Activated CD8-positive, alpha-beta memory T cell treated with anti-CD3 and anti-CD28 coated beads, Interleukin-2, amount 50 U/mL, for 1 hour (primary cell): ENCODE data around the gene ENTPD6.
"Not testable (repeated sequence)": the region's sequence is repeated elsewhere in the genome, so short reads cannot be mapped to it uniquely, and the experiment has no call there.

Source experiments
- DNase-seq: peaks from one replicate; pipeline ENCODE4 v3.0.0-alpha.2; 2020; ENCODE audit errors: extremely low read depth

Gene ENTPD6

DNA sequence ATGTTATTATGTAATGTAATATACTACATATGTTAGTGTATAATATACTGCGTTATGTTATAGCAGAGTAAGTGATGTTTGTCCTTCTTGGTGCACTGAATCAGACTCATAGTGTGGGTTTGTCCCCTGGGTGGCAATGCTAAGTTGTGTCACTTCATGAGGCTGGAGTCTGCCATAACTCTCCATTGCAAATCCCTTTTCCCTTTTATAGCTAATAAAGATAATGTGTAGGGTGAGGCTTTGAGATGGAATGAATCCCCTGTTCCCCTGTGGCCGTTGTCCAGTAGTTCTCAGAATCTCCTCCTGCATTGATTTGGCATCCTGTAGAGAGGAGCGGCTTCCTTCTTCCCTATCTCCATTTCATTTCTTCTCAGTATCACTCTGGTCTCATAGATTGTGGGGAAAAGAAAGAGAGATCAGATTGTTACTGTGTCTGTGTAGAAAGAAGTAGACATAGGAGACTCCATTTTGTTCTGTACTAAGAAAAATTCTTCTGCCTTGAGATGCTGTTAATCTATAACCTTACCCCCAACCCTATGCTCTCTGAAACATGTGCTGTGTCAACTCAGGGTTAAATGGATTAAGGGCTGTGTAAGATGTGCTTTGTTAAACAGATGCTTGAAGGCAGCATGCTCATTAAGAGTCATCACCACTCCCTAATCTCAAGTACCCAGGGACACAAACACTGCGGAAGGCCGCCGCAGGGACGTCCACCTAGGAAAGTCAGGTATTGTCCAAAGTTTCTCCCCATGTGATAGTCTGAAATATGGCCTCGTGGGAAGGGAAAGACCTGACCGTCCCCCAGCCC is 45.5 kb downstream of the ENTPD6 start:
- DNase-seq = not testable (repeated sequence)

DNA sequence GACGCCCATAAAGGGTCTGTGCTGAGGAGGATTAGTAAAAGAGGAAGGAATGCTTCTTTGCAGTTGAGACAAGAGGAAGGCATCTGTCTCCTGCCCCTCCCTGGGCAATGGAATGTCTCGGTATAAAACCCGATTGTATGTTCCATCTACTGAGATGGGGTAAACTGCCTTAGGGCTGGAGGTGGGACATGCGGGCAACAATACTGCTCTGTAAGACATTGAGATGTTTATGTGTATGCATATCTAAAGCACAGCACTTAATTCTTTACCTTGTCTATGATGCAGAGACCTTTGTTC is 46.1 kb downstream of the ENTPD6 start:
- not testable (repeated sequence) for DNase-seq

DNA sequence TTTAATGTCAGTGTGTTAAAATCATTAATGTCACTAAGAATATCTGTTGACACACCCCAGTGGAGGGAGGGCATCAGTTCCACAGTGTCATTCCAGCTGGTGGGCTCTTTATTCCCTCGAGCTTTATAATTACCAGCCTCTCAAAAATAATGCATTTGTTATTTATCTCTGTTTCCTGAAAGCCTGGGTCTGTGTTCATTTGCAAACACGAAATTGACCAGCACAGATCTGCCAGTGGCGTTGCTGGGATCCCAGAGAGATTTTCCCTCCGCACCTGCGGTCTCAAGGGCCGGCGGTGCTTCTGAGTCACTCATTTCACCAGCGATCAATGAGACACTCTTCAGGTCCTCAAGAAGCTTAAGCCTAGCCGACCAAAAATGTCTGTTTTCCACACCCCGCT is 46.7 kb downstream of the ENTPD6 start:
- no peak for DNase-seq

DNA sequence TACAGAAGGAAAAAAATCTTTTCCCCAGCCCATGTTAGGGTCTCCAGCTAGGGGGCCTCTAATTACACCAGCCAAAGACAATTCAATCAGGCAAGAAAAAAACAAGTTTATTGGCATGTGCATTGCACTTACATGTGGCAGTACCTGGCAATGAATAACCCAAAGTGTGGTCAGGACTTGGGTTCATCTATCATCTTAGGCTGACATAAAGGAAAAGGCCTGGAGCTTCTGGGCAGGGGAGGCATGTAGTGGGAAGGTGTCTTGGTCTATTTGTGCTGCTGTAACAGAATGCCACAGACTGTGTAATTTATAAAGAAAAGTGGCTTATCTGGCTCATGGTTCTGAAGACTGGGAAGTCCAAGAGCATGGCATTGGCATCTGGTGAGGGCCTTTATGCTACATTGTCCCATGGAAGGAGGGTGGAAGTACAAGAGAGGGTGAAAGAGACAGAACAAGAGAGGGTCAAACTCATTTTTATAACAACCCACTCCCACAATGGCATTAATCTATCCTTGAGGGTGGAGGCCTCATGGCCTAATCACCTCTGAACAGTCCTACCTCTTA is 48.0 kb downstream of the ENTPD6 start:
- DNase-seq = no peak

DNA sequence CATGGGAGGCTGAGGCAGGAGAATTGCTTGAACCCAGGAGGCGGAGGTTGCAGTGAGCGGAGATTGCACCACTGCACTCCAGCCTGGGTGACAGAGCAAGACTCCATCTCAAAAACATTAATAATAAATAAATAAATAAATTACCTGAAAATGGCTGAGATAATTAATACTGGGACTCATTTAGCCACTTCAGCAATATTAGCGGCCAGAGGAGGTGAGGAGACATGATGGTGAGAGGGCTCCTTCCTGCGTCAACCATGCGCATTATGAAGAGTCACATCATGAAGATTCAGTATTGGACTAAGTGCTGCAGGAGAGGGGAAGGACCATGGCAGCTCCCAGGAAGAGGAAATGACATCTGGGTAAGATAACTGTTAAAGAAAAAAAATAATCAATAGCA is 49.5 kb downstream of the ENTPD6 start:
- no peak for DNase-seq

DNA sequence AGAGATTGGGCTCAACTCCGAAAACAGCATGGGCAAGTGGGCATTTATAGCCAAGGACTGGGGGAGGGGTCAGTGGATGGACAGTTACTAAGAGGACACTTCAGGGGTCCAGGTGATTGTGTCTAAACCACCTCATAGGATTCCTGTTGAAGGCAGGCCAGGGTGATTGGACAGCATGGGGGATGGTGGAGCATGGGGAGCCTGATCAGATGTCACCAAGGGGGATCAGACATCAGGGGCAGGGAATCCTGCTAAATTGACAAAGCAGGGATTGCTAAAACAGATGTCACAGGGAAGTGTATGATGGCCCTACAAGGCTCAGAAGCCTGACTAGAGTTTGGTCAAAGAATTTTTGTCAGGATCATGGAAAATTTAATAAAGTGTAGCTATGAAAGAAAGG is 49.9 kb downstream of the ENTPD6 start:
- no peak for DNase-seq

DNA sequence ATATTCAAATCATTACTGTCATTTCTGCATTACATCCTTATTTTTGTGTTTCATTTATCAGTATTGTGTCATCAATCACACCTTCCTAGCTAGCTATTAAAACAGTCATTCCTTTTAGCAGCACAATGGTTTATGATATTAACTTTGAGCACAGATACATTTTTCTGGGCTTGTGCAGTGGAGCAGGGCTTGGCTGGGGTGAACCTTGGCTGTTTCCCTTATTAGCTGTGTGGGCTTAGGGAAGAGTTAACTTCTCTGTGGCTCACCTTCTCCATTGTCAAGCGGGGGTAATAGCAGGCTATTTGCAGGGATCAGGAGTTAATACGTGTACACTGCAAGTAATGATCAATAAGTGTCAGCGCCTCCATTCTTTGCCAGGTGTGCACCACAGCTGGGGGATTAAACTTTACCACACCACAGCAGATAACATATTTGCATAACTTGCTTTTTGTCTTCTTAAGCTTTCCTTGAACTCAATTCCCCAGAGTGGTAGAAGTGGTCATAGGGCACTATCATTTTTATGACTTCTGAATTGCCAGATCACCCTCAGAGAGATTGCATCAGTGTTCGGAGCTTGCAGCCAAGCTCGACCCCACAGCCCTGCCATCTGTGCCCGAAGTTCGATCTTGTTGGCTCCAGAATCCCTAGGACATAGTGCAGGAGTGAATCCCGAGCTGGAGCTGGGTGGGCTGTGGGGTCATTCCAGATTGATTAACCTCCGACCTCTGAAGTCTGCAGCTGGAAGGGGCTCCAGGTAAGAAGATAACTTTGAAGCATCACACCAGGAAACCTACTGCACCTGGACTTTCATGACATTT is 50.9 kb downstream of the ENTPD6 start:
- DNase-seq = no peak

DNA sequence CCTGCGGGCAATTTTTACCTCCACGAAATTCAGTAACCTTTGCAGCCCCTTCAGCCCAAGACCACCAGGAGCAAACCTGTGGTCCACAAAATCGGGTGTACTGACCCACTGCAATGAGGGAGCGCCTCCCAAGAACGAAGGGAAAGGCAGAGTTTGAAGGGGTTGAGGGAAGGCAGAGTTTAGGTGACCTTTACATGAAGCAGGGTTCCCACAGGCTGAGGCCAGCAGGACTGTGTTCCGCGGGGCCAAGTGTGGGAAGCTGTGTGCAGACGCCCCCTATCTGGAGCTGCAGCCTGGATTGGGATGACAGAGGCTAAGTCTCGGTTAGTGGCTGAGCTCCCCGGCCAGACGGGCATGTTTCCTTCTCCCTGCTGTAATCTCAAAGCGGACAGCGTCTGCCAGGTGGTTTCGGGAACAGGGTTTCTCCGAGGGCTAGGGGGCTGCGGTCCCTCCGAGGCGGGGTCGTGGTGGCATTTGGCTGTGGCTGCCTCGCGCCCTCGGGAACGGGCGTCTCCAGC is 51.5 kb downstream of the ENTPD6 start:
- no peak for DNase-seq

DNA sequence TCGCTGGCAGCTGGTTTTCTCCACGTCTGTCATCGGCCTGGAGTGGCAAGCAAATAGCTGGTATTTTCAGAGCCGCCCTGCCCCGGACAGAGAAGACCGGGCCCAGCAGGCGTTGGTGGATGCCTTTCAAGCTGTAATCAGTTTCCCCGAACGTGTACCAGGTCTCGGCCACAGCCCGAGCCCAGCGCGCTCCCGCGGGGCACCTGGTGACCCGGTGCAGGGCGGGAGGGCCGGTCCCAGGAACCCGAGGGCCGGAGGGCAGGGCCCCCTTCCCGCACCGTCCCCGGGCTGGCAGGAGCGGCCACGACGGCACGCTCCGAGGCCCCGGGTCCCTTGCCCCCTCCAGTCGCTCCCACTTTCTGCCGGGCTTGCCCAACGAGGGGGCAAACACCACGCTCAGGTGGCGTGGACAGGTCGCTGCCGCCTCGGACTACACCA is 52.0 kb downstream of the ENTPD6 start:
- no peak for DNase-seq

DNA sequence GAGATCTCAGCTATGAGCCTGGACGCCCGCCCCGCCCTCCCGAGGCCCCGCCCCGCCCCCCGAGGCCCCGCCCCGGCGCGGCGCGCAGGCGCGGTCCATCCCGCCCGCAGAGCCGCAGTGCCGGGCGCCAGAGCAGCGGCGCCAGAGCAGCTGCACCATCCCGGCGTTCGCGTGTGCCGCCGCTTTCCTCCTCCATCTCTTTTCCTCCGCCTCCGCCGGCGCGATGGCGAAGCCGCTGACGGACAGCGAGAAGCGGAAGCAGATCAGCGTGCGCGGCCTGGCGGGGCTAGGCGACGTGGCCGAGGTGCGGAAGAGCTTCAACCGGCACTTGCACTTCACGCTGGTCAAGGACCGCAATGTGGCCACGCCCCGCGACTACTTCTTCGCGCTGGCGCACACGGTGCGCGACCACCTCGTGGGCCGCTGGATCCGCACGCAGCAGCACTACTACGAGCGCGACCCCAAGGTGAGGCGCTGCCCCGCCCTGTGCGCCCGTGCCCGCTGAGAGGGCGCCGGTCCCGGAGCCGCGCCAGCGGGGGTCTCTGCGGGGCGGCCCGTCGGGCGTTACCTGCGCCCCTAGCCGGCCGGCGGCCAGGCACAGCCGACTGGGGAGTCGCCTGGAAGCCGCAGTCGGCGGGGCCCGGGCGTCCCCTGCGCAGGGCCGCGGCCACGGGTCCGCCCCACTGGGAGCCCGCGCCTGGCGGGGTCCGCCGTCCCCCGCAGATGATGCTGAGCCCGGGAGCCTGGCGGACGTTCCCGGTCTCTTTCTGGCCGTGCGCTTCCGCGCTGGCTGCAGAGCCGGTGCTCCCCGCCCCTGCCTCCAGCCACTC is 52.7 kb downstream of the ENTPD6 start, which contains the start of gene PYGB:
Gene PYGB (plus strand): TSS at position 130 of the 830 bp plus-strand sequence. CDS start 94 bp downstream, at position 224.
- DNase-seq = peak; percentile 29

DNA sequence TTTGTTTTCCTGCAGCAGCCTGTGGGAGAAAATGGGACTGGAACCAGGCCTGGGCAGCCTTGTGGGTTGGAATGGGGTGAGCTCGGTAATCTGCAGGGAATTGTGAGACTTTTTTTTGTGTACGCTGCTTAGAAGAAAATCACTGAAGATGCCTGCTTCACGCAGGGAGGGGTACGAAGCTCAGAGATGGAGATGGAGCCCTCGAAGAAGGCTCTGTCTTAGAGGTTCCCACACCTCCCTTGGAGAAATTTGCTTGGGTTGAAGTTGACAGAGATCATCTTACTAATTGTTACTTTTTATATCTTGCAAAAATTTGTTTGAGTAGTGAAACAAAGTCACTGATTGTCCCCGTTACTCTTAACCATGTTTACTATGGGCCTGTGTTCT is 53.3 kb downstream of the ENTPD6 start:
- DNase-seq = no peak

DNA sequence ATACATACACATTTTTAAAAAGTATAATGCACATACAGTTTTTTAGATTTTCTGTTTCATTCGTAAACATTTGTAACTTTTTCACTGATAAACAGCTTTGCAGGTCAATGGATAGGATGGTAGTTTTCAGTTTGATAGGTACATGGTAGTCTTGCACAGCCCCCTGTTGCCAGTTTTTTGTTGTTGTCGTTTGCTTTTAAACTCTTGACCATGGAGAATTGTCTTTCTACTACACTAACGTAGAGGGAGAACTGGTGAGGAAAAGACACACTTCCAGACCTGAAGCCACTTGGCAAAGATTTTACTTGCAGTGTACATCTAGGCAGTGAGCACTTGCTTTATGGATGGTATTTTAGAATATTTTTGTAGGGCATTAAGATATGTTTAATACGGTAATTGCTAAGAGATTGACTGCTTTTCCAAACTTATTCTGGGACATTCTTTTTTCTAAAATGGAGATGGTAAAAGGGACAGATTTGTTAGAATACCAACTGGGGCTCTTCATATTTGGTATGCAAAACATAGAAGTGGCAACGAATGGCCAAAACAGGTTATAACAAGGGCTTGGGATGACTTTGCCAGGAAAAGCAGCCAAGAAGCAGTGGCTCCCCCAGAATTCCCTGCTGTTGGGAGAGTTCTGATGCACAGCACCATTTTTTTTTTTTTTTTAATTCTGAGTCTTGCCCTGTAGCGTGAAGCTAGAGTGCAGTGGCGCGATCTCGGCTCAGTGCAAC is 53.9 kb downstream of the ENTPD6 start:
- DNase-seq = no peak

DNA sequence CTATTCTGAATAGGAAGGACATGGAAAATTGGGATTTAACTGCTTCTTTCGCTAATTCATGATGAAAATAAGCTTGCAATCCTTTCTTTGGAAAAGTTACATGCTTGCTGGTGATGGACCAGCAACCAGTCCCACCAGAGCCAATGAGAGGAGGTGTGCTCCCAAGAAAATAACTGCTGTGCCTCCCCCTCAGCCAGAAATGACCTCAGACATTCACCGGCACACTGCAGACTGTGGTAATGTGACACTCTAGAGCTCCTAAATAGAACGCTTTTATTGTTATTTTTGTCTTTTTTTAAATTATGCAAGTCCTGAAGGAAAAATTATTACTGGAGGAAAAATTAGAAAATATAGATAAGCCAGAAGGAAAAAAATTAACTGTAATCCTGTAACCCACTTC is 55.0 kb downstream of the ENTPD6 start:
- DNase-seq = no peak

DNA sequence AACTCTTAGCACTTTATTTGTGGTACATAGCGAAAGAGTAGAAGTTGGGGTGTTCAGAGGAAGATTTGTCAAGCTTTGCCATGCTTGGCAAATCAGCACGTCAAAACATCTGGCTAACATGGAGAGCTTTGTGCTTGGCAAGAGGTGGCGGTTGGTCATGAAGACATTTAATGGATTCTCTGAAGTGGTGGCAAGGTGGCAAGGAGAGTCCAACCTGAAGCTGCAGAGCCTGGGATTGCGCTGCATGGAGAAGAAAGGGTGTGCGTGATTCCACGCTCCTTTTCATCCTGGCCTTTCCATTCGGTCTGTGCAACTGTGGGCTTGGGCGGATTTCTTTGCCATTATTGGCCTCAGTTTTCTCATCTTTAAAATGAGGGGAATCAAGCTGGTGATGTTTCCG is 55.5 kb downstream of the ENTPD6 start:
- DNase-seq = no peak

DNA sequence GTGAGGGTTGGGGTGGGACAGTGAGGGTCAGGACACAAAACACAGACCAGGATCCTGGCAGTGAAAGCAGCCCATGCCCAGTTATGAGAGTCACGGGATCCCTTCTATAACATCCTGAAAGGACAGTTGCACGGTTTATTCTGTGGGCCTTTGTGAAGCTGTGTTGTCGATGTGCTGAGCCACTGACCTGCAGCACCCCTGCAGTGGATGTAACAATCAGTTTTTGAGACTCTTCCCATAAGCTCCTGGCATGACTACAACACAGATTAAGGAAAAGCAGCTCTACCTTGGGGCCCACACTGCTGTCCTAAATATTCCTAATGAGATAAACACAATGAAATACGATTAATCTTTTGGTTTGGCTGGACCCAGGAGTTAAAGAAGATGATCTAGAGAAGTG is 56.0 kb downstream of the ENTPD6 start:
- no peak for DNase-seq

DNA sequence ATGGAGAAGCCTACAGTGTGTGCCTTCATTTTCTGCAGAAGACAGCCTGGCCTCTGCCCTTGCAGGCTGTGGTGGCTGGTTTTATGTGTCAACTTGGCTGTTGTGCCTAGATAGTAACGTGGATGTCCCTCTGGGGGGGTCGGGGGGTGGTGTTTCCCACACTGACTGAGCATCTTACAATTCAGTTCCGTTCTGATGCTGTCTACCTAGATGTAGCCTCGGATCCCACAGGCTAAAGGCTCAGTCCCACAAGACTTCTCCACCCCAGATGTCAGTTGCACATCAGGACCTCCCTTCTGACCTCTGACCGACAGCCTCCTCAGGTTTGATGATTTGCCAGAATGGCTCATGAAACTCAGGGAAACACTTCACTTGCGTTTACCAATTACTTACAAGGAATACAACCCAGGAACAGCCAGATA is 56.7 kb downstream of the ENTPD6 start:
- DNase-seq = no peak

DNA sequence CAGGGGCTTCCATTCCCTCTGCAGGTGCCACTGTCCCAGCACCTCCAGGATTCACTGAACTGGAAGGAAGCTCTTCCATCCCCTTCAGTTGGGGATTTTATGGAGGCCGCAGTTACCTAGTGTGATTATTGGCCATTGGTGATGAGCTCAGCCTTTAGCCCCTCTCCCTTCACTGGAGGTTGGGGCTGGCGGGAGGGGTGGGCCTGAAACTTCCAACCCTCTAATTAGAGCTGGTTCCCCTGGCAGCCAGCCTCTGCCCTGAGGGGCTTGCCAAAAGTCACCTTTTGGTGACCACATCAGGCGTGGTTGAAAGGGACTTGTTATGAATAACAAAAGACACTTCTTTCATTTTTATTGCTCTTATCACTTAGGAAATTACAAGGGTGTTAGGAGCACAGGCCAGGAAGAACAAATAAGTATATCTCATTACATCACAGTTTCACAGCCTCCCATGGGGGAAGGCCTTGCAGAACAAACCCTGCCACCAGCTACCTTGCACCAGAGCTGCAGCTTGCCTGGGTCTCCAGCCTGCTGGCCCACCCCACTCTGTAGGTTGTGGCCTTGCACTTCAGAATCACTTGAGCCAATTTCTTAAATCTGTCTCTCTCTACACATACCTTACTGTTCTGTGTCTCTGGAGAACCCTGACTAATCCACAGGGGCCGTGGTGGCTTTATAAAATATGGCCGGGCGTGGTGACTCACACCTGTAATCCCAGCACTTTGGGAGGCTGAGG is 57.3 kb downstream of the ENTPD6 start:
- DNase-seq = no peak

DNA sequence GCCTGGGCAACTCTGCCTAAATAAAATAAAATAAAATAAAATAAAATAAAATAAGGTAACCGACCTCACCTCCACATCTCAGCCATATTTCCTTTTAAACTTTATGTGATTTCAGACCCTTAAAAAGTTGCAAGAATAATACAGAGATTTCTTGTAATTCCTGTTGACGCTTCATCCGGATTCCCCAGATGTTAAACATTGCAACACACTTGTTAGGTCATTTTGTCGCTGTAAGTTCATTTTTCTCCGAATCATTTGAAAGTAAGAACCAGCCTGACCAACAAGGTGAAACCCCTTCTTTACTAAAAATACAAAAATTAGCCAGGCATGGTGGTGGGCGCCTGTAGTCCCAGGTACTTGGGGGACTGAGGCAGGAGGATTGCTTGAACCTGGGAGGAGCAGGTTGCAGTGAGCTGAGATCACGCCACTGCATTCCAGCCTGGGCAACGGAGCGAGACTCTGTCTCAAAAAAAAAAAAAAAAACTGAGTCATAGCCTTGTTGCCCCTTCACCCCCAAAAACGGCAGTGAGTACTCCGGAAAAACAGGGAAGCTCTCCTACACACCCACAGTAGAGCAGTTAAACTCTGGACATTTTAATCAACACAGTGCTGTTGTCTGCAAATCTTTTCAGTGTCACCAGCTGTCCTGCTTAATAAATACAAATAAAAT is 58.2 kb downstream of the ENTPD6 start:
- DNase-seq = no peak

DNA sequence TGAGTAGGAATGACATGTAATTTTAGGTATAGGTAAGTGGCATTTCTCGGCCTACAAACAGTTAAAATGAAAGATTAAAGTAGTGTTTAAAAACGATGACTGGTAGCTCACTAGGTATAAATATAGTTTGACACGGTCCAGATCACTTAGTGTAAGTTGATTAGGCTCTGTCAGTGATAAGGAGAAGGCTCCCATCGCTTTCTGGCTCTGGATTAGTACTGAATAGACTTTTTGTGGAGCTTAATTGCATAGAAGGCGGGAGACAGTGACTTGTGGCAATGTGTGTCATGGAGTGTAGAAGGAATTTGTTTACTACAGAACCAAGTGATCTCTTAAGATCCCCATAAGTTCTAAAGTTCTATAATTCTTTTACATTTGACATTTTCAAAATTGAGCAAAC is 59.1 kb downstream of the ENTPD6 start:
- no peak for DNase-seq
